ENCODE data around the gene KTN1. TPM values are rescaled to one million over a fixed set of nuclear protein-coding genes. Genes with fewer than 3 reads are reported as not detected.
A peak's percentile ranks its signal among the peaks of the same experiment; 100 is the strongest.

Gene KTN1
- total and polyA plus RNA-seq, 8 donors = 29.0 to 98.1 (median 71.3) TPM

- intact Hi-C loops (cut with DNase I) = loop anchor here in 1 of 3 donors (10.0 kb wide), 2 partner anchors 632 to 772 kb away; no protein-coding TSS in a partner anchor
- Histone ChIP-seq H3K9me3 (no peaks in the 10 kb centered on the region), H3K27me3 (no peaks in the 10 kb centered on the region), H3K4me1 (peaks cover 0 to 6% (median 0%) of the 10 kb centered on the region in 3 donors), H3K4me3 (no peak overlapping the region), H3K27ac (no peak overlapping the region), H3K36me3 (no peaks in the 10 kb centered on the region)
- FAIRE-seq (no peak), ATAC-seq (no peak), DNase-seq (no peak)
- 83 to 85% methylated on average over 6 of the region's 6 CpGs for WGBS, 2 donors
- no peak for TF ChIP-seq CTCF (IDR thresholded peaks at IDR 0.05)
These were observed 122.5 kb downstream of the KTN1 start for GRCh38 chr14:55702511-55702910.

- no peaks in the 10 kb centered on the region for H3K27me3 ChIP-seq
- no peak for TF ChIP-seq CTCF (IDR thresholded peaks at IDR 0.05)
- WGBS, 2 donors = 93 to 100% methylated on average over 1 of the region's 1 CpG
- no peak overlapping the region for H3K4me3 ChIP-seq
- no peak overlapping the region for H3K27ac ChIP-seq
- no peak for DNase-seq
- H3K36me3 ChIP-seq = no peaks in the 10 kb centered on the region
- ATAC-seq = no peak
- intact Hi-C loops (cut with DNase I) = loop anchor here in 1 of 3 donors (10.0 kb wide), 2 partner anchors 630 to 770 kb away; no protein-coding TSS in a partner anchor
- H3K4me1 ChIP-seq = peaks cover 0 to 6% (median 0%) of the 10 kb centered on the region in 3 donors
- H3K9me3 ChIP-seq = no peaks in the 10 kb centered on the region
- no peak for FAIRE-seq
These were observed 124.6 kb downstream of the KTN1 start for GRCh38 chr14:55704654-55705053.

- Histone ChIP-seq H3K36me3 (no peaks in the 10 kb centered on the region), H3K4me3 (no peak overlapping the region), H3K4me1 (peaks cover 0 to 6% (median 0%) of the 10 kb centered on the region in 3 donors), H3K9me3 (no peaks in the 10 kb centered on the region), H3K27me3 (no peaks in the 10 kb centered on the region), H3K27ac (no peak overlapping the region)
- FAIRE-seq (no peak), DNase-seq (peak in 4 of 6 donors; percentile 28 to 43 (median 38)), ATAC-seq (peak; percentile 65 to 90 (median 88))
- no peak for TF ChIP-seq CTCF (IDR thresholded peaks at IDR 0.05)
- 36 to 38% methylated on average over 5 of the region's 5 CpGs for WGBS, 2 donors
- intact Hi-C loops (cut with DNase I) = loop anchor here in 1 of 3 donors (10.0 kb wide), 2 partner anchors 629 to 769 kb away; no protein-coding TSS in a partner anchor
These were observed 125.8 kb downstream of the KTN1 start for GRCh38 chr14:55705651-55706364.

GRCh38 chr14:55706365-55706684 lies 126.3 kb downstream of the KTN1 start:
- Histone ChIP-seq H3K27me3 (no peaks in the 10 kb centered on the region), H3K9me3 (no peaks in the 10 kb centered on the region), H3K4me1 (peaks cover 0 to 6% (median 0%) of the 10 kb centered on the region in 3 donors), H3K36me3 (no peaks in the 10 kb centered on the region), H3K4me3 (no peak overlapping the region), H3K27ac (no peak overlapping the region)
- 58 to 70% methylated on average over 1 of the region's 1 CpG for WGBS, 2 donors
- intact Hi-C loops (cut with DNase I) = loop anchor here in 1 of 3 donors (10.0 kb wide), 2 partner anchors 628 to 768 kb away; no protein-coding TSS in a partner anchor
- DNase-seq = no peak
- no peak for FAIRE-seq
- TF ChIP-seq CTCF (IDR thresholded peaks at IDR 0.05) = no peak
- peak in 2 of 4 donors; percentile 31 to 37 for ATAC-seq

- Histone ChIP-seq H3K27ac (no peak overlapping the region), H3K27me3 (no peaks in the 10 kb centered on the region), H3K4me1 (peaks cover 0 to 6% (median 0%) of the 10 kb centered on the region in 3 donors), H3K4me3 (no peak overlapping the region), H3K9me3 (no peaks in the 10 kb centered on the region), H3K36me3 (no peaks in the 10 kb centered on the region)
- intact Hi-C loops (cut with DNase I) = loop anchor here in 1 of 3 donors (10.0 kb wide), 2 partner anchors 628 to 768 kb away; no protein-coding TSS in a partner anchor
- WGBS, 2 donors = 52 to 67% methylated on average over 2 of the region's 2 CpGs
- no peak for TF ChIP-seq CTCF (IDR thresholded peaks at IDR 0.05)
- DNase-seq = no peak
- ATAC-seq = no peak
- no peak for FAIRE-seq
These were observed 126.9 kb downstream of the KTN1 start for GRCh38 chr14:55706893-55707292.
